GM12801 (cell line): ENCODE results near the gene LRP1B.

ENCODE experiments used
- CTCF ChIP-seq: IDR thresholded peaks from one replicate; pipeline ENCODE4 v1.5.1; 2011; ENCODE audit warnings: control low read depth; ENCODE audit not compliant: insufficient read length; ENCODE audit errors: extremely low read depth

LRP1B gene

GRCh38 chr2:140269000-140269399 is 1861.8 kb downstream of the LRP1B start:
- no peak for TF ChIP-seq CTCF

GRCh38 chr2:140262908-140263307 is 1867.9 kb downstream of the LRP1B start:
- no peak for TF ChIP-seq CTCF

GRCh38 chr2:140257692-140258300 is 1873.0 kb downstream of the LRP1B start:
- no peak for TF ChIP-seq CTCF

GRCh38 chr2:140256080-140256479 is 1874.7 kb downstream of the LRP1B start:
- no peak for TF ChIP-seq CTCF

- no peak for TF ChIP-seq CTCF
Observed at GRCh38 chr2:140249821-140250220, 1881.0 kb downstream of the LRP1B start.

- TF ChIP-seq CTCF: no peak
Observed at GRCh38 chr2:140248623-140249022, 1882.2 kb downstream of the LRP1B start.

GRCh38 chr2:140247451-140248195 is 1883.2 kb downstream of the LRP1B start:
- no peak for TF ChIP-seq CTCF
